ENCODE measurements around the gene VSIG2. TPM values are rescaled to one million over a fixed set of nuclear protein-coding genes. Genes with fewer than 3 reads are reported as not detected.
A peak's percentile ranks its signal among the peaks of the same experiment; 100 is the strongest.

The VSIG2 gene
- total and polyA plus RNA-seq, 2 of the 4 experiments (the other 2 are of a cell fraction): not detected

DNA sequence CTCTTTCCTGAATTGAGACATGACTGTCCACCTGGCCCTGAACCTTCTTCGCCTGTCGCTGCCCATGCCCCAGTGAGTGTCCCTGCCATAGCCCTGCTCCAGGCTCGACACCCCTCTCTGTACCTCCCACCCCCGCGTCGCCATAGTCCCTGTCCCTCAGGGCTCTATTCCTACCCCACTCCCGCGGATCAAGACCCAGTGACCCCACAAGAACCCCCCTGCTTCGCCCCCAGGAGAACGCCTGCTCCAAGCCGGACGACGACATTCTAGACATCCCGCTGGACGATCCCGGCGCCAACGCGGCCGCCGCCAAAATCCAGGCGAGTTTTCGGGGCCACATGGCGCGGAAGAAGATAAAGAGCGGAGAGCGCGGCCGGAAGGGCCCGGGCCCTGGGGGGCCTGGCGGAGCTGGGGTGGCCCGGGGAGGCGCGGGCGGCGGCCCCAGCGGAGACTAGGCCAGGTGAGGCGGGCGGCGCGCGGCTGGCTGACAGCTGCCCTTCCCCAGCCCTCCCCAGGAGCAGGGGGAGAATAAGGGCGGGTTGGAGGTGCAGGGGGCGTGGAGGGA lies 6.7 kb downstream of the VSIG2 start:
- no peaks in the 10 kb centered on the region for H3K36me3 ChIP-seq (ENCODE audit: control insufficient read depth, insufficient read depth, low read length)
- H4K20me1 ChIP-seq (ENCODE audit: insufficient read depth, low read length): no peaks in the 10 kb centered on the region
- ChIA-PET POLR2A (ENCODE audit: unreplicated experiment) (no interaction called here), CTCF (no interaction called here)
- DNase-seq: no peak
- peak overlapping the region; percentile 4 for H2AFZ ChIP-seq (replicated peaks; ENCODE audit: low read length, poor library complexity)
- H3K56ac ChIP-seq (ENCODE audit: extremely low read depth, insufficient read depth, low read length): no peak overlapping the region
- dilution Hi-C loops (cut with HindIII; ENCODE audit: low sequenced_read_pairs, unreplicated experiment): no loop called here
- H2AK5ac ChIP-seq (ENCODE audit: low read depth, low read length): no peak overlapping the region
- no peak overlapping the region for H4K8ac ChIP-seq (ENCODE audit: low read depth in 2 of 2, low read length in 2 of 2)
- H2BK5ac ChIP-seq (ENCODE audit: low read depth, low read length, poor library complexity, severe bottlenecking): no peak overlapping the region
- intact Hi-C loops (cut with micrococcal nuclease): loop anchor here (10.0 kb wide), 1 partner anchor 71 kb away; the partner anchor contains the start of genes SIAE and SPA17
- no peaks in the 10 kb centered on the region; the same call in 1 of the 2 replicates for H3K27me3 ChIP-seq (ENCODE audit: control insufficient read depth, insufficient read depth, low read length)
- H4K5ac ChIP-seq (ENCODE audit: low read depth, low read length): no peak overlapping the region
- in situ Hi-C loops (cut with MboI; ENCODE audit: low sequenced_read_pairs): no loop called here
- no peak overlapping the region for H2BK20ac ChIP-seq (ENCODE audit: low read depth, low read length)
- no peak overlapping the region for H3K14ac ChIP-seq (replicated peaks; ENCODE audit: low read depth, low read length)
- peaks cover 0 to 7% of the 10 kb centered on the region in 2 experiments; a peak in 2 of 4 replicates for H3K79me1 ChIP-seq (ENCODE audit: low read depth in 1 of 2, low read length in 2 of 2)
- peaks cover 14% of the 10 kb centered on the region for H3K9me1 ChIP-seq (ENCODE audit: insufficient read depth, low read length)
- H4K91ac ChIP-seq (ENCODE audit: insufficient read depth, low read depth, low read length): no peak overlapping the region
- H3K9ac ChIP-seq (ENCODE audit: low read depth, low read length): no peak overlapping the region
- WGBS, 2 experiments (ENCODE audit: extremely low coverage in 2 of 2, insufficient read length in 1 of 2): 33% methylated on average over 15 of the region's 44 CpGs; no CpG with 5 or more reads in 1 of the 2 experiments
- H3K4me1 ChIP-seq (ENCODE audit: control insufficient read depth, insufficient read depth, low read length): peaks cover 10% of the 10 kb centered on the region
- TF ChIP-seq CHD1 (IDR thresholded peaks at IDR 0.05; ENCODE audit: low read depth, low read length): no peak
- H3K4ac ChIP-seq (ENCODE audit: low read depth, low read length): no peak overlapping the region
- H3K18ac ChIP-seq (ENCODE audit: low read depth, low read length): no peak overlapping the region
- H3K23ac ChIP-seq (ENCODE audit: low read depth, low read length): no peak overlapping the region
- H2BK120ac ChIP-seq (ENCODE audit: low read depth, low read length): no peak overlapping the region
- H3K9me3 ChIP-seq (ENCODE audit: control insufficient read depth, insufficient read depth, low read length): no peaks in the 10 kb centered on the region
- no peak overlapping the region for H2AK9ac ChIP-seq (replicated peaks; ENCODE audit: low read depth, low read length, poor library complexity)
- H3K27ac ChIP-seq (ENCODE audit: insufficient read depth, low read length): no peak overlapping the region
- no peak for ATAC-seq (ENCODE audit: low read depth)
- BruUV-seq (replicated peaks): no TSS peak
- no peak overlapping the region for H2BK15ac ChIP-seq (ENCODE audit: low read depth, low read length)
- H3K4me2 ChIP-seq (ENCODE audit: low read depth, low read length): no peak overlapping the region; the same call in 1 of the 2 replicates
- no peak overlapping the region for H3K4me3 ChIP-seq (ENCODE audit: insufficient read depth, low read depth, low read length)

Data from IMR-90 (cell line).